ENCODE measurements around the gene CMIP.

- TF ChIP-seq CTCF (IDR thresholded peaks at IDR 0.05) = no peak
- TF ChIP-seq POLR2A (IDR thresholded peaks at IDR 0.05) = no peak
- TF ChIP-seq POLR2AphosphoS5 (IDR thresholded peaks at IDR 0.05) = no peak
Measured at GRCh38 chr16:81688182-81688581, 243.6 kb downstream of the CMIP start.
